CD1c-positive myeloid dendritic cell (primary cell): ENCODE results near the gene LGALS1.

Experiments used
- DNase-seq: peaks from one replicate; pipeline ENCODE4 v3.0.0-alpha.2; 2016; ENCODE audit errors: extremely low spot score

LGALS1 gene

DNA sequence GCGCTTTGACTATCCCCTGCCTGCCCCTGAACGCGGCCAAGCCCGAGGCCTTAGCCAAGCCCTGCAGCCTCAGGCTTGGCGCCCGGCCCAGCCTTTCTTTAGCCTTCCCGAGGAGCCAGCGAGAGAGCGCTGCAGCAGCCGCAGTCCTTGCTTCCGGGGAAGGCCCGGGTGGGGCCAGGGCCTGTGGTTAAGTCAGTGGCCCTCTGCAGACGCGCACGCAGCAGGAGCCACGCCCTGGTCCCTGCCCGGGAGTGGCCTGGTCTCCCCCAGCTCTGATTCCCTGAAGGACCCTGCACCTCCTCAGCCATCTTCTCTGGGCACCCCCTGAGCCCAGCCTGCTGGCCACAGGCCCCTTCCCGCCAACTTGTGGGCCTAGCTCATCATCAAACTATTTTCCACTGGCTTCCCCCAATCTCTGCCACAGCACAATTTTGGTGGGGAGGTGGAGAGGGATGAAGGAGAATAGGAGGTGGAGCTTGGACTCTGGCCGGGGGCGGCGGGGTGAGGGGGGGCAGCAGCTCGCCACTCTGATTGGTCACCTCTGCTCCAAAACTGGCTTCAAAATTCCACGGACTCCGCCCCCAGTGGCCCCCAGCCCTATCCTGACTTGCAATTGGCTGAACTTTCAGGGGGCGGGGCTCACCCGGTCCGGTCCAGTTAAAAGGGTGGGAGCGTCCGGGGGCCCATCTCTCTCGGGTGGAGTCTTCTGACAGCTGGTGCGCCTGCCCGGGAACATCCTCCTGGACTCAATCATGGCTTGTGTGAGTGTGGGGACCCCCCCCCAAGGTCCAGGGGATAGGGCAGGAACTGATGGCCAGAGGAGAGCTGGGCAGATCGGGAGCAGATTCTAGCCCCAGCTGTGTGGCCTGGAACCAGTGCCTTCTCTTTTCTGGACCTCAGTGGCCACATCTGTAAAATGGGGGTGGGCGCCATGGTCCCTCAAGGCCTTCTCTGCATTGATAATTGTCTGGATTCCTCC is at the start of gene LGALS1:
Gene LGALS1, plus strand, starts transcription at position 686 of the 979 bp plus-strand sequence. Its CDS starts 67 bp downstream, at position 753.
- peak; percentile 92 for DNase-seq

DNA sequence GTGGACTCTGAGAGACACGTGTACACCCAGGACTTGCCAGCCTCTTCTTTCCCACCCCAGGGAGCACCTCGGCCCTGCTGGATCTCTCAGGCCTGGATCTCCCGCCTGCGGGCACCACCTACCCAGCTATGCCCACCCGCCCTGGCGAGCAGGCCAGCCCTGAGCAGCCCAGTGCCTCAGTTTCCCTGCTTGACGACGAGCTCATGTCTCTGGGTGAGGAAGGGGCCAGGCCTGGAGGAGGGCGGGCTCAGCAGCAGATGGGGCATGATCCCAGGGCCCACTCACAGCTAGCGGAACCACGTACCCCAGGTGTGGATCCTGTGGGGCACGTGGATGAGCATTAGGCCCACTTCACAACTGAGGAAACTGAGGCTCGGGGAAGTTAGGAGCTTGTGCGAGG is 49.7 kb upstream of the LGALS1 start:
- DNase-seq, result no peak

DNA sequence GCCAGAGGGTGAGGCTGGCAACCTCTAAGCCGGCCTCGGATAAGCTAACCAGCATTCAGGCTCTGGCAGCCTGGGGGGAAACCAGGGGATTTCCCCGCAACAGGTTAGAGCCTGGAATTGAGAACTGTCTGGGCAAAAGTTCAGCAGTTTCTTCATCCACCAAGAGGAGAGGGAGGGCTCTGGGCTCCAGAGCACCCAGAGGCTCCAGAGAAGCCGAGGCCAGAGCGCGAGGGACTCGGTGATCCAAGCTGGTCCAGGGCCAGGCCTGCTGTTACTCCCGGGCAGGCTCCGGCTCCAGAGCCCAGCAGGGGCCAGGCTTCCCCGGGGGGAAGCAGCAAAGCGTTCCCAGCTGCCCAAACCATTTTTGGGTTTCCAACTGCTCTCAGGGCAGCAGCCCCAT is 49.3 kb upstream of the LGALS1 start:
- DNase-seq, result no peak

DNA sequence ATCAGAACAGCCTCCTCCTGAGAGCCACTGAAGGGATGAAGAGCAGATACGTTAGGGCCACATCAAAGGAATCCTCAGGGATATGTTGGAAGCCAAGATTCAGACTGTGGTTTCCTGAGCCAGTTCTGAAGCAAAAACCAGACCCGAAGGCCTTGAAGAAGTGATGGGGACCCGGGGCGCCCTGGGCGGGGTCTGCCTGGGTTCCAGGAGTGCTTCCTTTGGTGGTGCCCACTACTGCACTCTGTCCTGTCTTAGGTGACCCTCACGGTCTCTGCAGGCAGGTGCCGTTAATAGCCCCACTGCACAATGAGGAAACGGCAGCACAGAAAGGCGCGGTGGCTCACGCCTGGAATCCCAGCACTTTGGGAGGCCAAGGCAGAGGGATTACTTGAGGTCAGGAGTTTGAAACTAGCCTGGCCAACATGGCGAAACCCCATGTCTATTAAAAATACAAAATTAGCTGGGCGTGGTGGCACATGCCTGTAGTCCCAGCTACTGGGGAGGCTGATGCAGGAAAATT is 48.8 kb upstream of the LGALS1 start:
- DNase-seq, result no peak

DNA sequence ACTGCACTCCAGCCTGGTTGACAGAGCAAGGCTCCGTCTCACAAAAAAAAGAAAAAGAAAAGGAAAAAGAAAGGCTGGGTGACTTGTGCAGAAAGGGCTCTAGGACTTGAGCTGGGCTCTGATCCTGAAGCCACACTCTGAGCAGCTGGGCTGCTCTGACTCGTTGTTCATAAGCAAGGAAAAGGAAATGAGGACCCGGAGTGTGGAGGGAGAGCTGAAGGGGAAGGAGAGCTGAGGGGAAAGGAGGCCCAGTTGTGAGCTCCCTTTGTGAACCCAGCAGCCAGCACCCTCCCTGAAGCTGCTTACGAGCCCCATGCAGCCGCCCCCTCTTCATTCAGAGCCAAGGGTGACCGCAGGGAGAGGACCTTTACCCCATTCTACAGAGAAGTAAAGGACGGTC is 48.3 kb upstream of the LGALS1 start:
- no peak for DNase-seq

DNA sequence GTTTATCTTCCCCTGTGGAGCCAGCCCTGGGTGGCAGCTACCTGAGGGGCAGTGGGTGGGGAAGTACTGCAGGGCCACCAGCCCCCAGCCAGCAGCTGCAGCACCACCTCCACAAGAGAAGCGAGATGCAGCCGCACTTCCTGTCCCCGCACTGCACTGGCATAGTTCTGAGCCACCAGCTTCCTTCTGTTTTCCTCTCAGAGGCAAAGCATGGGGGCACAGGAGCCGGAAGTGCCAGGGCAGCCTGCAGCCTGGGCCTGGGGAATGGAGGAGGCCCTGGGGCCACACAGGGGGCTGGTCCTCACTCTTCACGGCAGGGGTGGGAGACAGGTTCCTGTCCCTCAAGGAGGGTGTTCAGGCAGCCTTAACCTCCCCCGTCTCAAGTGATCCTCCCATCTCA is 47.9 kb upstream of the LGALS1 start:
- DNase-seq, result peak; percentile 53

DNA sequence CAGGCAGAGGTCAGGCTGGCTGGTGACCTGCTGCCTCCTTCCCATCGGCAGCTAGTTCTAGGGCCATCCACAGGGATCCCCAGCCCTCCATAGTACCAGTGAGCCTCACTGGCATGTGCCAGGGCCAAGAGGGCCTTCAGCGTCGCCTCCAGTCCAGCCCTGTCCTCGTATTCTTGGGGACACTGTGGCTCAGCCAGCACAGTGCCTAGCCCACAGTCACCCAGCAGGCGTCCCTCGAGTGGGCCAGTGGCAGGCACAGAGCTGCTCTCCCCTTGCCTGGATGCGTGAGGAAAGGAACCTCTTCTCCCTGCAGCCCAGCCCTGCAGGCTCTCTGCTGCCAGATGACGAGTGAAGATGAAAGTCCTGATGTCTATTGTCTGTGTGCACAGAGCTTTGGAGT is 46.6 kb upstream of the LGALS1 start:
- DNase-seq, result no peak

DNA sequence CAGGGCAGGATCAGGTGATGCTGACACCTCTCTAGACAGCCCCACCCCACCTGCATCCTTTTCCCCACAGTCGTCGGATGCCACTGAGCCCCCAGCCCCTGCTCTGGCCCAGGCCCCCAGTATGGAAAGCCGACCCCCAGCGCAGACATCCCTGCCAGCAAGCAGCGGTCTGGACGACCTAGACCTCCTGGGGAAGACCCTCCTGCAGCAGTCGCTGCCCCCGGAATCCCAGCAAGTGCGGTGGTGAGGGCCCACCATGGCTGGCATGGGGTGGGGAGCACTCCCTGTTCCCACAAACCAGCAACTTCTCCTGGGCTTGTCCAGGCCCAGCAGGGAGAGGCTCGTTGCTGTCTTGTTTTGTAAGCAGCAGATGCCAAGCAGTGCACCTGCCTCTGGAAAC is 45.5 kb upstream of the LGALS1 start:
- no peak for DNase-seq

DNA sequence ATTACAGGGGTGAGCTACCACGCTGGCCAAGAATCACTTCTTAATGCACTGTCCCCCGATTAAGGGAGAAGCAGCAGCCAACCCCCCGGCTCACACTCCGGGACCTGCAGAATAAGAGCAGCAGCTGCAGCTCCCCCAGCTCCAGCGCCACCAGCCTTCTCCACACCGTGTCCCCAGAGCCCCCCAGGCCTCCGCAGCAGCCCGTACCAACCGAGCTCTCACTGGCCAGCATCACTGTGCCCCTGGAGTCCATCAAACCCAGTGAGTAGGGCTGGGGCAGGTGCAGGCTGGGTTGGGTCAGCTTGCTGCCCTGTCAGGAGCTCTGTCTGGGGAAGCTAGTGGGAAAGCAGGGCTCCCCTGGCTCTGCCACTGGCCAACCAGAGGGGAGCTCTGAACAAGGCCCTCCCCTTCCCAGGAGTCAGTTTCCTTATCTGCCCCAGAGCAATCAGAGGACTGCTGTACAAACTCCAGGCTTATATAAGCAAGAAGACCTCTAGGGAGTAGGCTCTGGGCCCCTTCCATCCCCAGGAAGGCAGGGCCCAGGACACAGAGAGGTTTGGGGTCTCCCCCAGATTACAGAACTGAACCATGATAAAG is 44.5 kb upstream of the LGALS1 start:
- no peak for DNase-seq

DNA sequence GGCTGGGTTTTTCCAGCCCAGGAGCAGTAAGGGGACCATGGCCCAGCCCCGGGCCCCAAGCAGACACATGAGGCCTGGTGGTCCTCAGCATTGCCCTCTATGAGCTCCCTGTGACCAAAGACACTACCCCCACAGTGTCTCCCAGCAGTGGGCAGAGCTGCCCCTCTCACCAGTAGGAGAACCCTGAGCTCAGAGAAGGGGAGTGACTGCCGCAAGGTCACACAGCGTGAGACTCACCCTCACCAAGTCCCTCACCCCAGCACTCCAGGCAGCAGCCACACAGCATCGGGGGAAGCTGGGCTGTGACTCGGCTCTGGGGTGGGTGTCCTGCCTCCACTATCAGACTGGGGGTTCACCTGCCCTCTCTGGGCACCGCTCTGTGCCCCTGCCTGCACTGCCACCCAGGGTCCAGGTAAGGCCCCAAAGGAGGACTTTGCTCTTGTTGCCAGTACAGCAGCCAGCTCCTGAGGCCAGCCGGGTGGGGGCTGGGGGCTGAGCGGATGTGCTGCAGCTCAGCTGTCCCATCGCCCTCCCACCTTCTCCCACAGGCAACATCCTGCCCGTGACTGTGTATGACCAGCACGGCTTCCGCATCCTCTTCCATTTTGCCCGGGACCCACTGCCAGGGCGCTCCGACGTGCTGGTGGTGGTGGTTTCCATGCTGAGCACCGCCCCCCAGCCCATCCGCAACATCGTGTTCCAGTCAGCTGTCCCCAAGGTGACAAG is 43.8 kb upstream of the LGALS1 start:
- DNase-seq, result no peak

DNA sequence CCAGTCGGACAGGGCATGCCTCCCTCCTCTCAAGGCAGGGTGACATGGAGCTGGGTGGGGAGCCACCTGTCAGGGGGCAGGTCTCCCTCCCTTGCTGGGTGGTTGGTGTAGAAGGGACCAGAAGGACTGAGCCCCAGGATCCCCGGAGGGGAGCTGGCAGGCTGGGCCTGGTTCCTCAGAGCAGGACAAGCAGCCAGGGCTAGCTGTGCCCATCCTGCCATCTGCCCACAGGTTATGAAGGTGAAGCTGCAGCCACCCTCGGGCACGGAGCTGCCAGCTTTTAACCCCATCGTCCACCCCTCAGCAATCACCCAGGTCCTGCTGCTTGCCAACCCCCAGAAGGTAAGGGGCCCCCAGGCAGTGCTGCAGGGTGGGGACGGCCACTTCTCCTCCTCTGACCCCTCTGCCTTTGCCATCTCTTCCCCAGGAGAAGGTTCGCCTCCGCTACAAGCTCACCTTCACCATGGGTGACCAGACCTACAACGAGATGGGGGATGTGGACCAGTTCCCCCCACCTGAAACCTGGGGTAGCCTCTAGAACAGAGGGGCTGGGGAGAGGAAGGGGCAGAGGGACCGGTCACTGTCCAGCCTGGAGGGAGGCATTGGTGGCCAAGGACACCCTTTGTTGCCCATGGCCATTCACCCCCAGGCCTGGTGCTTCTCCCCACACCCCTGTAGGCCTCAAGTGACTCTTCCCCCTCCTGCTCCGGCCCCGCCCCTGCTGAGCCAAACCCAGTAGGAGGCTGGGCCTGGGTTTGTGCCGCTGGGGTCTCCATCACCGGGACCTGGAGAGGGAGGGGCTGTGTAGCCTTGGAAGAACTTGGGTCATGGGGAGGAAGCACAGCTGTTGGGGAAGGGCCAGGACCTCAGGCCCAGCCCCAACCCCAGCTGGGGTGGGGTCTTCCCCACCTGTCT is 43.0 kb upstream of the LGALS1 start:
- DNase-seq, result no peak

DNA sequence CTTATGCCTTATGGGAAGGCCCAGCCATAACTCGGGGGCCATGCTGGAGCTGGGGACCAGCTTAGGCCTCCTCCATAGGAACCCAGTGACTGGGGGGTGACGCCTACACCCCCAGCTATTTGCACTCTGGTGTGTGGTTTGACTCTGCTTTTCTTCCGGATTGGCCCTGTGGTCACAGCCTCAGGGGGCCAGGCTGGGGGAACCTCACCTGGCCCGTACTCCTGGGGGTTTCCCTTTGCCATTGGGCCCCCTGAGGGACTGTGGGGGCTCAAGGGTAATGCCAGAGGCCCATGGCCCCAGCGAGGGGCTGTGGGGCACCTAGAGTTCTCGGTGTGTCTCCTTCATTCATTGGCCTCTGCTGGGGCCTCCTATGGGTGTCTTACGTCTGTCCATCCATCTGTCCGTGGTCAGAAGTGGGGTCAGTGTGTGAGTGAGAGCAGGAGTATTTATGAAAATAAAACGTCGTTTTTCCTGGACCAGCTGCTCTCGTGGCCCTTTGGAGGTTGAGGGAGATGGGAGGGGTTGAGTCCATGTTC is 42.3 kb upstream of the LGALS1 start:
- peak; percentile 32 for DNase-seq

DNA sequence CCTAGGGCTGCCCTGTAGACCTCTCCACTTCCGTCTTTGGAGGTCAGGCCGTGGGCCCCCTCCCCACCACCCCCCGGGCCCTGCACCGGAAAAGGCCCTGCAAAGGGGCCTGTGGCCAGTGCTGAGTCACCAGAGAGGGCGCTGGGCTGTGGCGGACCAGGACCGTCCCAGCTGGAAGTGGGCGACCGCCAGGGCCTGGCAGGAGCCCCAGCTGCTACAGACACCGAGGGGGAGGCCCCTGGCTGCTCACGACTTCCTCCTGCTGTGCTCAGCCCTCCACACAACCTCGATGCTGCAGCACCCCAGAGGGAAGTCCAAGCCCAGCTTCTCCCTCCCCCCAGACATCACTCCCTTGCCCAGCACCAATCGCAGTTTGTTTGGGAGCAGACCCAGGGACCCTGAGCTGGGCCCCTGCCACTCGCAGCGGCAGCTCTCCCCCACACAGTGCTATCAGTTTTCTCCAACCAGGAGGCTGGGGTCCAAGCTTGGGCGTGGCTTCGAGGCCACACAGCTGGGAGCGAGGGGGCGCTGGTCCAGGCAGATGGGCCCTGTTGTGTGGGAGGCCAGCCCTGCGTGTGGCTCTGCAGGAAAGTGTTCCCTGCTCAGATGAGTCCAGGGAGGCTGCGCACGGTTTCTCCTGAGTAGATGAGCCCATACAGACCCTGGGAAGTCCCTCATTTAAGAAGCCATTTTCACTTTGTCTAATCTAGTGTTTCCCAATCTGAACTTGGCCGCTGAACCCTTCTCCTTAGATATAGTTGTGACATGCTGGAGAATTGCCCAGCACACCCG is 41.6 kb upstream of the LGALS1 start:
- peak; percentile 94 for DNase-seq

DNA sequence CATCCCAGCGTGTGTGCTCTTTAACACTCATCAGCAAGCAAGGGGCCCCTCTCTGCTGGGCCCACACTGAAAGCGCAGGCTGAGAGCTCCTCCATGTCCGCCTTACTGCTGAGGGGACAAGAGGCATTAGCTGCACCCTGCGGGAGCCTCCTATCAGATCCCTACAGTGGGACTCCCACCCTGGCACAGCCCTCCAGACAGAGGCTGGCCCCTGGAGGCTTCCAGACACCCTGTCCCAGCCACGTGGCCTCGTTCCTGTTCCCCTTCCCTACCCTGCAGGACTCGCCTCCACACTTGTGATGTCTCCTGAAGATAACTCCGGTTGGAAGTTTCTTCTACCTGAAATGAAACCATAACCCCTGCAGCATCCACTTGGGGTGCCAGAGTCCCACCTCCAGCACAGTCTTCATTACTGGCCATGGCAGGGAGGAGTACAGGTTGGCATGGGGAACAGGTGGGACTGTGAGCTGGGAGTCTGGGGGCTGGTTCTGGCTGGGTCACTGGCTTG is 41.0 kb upstream of the LGALS1 start:
- DNase-seq, result peak; percentile 54

DNA sequence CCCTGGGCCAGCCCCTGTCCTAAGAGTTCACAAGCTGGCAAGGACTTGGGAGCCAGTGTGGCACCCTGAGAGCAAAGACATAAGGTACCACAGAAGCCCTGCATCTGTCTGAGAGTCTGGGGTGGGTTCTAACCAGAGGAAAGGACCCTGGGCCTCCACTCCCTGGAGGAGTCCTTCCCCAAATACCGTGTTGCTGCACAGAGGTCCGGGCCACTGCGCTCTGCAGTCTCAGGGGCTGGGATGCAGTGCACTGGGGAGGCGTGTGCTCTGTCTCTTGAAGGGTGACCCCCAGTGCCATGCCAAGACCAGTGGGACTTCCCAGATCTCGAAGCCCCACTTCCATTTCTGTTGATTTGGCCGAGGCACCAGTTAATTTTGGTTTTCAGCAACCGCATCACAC is 40.3 kb upstream of the LGALS1 start:
- no peak for DNase-seq

DNA sequence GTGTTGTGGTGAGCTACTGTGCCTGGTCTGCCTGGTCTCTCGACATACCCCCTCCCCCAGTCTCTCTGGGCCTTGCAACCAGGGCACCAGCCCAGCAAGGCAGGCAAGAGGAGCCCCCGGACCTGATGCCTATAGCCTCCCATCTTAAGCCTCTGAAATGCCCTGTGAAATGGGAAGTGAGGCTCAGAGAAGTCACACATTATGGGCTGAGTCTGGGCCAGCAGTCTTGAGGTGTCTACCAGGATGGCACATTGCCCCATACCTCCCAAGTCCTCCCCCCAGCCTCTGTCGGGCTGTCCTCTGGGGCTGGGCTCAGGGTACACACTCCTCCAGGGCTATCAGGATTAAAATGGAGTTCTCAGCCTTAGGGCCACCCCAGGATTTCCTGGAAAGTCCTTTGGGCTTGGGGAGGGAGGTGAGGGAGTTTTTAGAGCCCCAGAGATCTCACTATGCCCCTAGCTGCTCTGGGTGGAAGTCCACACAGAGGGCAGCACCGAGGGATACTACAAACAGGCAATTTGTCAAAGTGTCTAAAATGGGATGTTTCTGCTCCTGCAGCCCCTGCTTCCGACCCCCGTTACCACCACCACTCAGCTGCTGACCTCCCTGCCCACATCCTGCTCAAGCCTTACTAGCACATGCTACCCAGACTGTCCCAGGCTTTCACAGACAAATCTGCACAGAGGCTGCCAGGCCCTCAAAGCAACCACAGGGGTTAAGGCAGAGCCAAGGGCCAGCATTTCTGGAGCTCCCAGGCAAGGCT is 39.1 kb upstream of the LGALS1 start:
- DNase-seq, result peak; percentile 50

DNA sequence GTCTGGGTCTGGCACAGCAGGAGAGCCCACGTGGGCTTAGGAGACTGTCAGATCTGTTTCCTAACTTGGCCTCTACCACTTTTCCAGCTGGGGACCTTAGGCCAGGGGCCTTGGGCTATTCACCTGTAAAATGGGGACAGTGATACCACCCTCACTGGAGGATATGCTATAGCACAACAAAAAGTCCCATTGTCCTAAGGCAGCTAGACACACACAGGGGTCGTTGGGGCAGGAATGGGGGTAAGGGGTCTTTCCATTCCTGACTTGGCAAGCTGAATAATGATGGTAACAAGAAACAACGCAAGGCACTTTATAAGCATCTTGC is 38.5 kb upstream of the LGALS1 start:
- DNase-seq, result no peak

DNA sequence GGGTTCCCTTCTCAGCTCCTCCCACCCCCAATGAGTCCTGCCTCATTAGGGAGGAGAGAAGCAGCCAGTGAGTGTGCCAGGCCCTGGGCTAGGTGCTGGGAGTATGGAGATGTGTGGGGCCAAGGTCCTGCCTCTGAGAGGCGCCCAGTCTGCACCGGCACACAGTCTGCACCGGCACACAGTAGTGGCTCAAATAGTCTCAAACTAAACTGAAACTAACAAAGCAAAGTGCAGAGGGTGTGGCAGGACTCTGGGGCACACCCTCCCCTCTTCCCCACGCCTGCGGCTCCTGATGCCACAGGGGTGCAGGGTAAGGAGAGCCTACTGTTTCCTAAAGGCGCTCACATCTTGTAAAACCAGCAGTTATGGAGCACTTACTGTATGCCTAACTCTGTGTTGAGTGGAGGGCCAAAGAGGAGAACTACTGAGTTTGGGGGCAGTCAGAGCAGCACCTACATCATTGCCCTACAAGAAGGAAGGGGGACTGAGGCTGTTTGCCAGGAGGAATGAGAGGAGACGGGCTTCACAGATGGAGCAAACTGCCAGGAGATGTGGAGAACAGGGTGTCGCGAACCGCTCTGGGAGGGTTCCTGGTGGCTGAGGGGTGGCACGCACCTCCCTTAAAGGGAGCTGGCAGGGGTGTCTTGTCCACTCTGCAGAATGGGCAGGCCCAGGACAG is 36.9 kb upstream of the LGALS1 start:
- peak; percentile 32 for DNase-seq
